Measurements from ENCODE around the gene EXTL2.

DNA sequence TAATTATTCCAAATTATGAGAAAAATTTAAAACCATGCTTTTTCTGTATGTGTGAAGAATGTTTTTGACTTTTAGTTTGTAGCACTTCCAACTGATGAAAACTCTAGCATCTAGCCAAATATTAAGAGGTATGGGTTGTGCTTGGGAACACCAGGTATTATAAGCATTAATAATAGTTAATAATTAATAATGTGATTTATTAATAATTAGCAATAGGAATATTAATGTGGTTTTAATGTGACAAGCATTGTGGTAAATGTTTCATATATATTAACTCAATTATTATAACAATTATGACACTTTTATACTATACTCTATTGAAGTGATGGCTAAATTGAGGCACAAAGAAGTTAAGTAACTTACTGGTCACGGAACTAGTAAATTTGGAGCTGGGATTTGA is 9.1 kb upstream of the EXTL2 start:
- TF ChIP-seq, protein P1, sequence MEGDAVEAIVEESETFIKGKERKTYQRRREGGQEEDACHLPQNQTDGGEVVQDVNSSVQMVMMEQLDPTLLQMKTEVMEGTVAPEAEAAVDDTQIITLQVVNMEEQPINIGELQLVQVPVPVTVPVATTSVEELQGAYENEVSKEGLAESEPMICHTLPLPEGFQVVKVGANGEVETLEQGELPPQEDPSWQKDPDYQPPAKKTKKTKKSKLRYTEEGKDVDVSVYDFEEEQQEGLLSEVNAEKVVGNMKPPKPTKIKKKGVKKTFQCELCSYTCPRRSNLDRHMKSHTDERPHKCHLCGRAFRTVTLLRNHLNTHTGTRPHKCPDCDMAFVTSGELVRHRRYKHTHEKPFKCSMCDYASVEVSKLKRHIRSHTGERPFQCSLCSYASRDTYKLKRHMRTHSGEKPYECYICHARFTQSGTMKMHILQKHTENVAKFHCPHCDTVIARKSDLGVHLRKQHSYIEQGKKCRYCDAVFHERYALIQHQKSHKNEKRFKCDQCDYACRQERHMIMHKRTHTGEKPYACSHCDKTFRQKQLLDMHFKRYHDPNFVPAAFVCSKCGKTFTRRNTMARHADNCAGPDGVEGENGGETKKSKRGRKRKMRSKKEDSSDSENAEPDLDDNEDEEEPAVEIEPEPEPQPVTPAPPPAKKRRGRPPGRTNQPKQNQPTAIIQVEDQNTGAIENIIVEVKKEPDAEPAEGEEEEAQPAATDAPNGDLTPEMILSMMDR (IDR thresholded peaks at IDR 0.05): no peak
- no peak for TF ChIP-seq POLR2A (IDR thresholded peaks at IDR 0.05)
